ENCODE measurements around the gene PARP14. TPM values are rescaled to one million over a fixed set of nuclear protein-coding genes. Genes with fewer than 3 reads are reported as not detected.
"Not testable (repeated sequence)": the region's sequence is repeated elsewhere in the genome, so short reads cannot be mapped to it uniquely, and the experiment has no call there.

The PARP14 gene
- total and polyA plus RNA-seq, 7 donors, result 2.2 to 10.0 (median 6.0) TPM

DNA sequence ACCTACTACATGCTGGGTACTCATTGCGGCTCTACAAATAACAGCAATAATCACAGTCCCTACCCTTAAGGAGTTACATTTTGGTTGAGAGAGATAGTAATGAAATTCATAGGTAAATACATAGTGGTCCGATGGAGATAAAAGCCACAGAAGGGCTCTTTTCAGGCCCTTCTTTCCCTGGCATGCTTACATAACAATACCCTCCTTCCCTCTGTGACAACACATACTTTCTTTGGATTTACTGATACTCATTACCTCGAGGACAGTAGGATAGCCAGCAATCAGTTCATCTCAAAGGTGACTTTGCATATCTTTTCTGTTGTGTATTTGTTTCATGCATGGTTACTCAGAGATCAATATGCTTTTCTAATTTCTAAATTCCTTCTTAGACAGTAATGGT lies 58.5 kb downstream of the PARP14 start:
- ATAC-seq, result no peak
- Histone ChIP-seq H3K4me1 (no peaks in the 10 kb centered on the region), H3K27me3 (ENCODE audit: insufficient read depth in 3 of 3, low read length in 2 of 3) (no peaks in the 10 kb centered on the region), H3K9me3 (no peaks in the 10 kb centered on the region), H3K4me3 (no peak overlapping the region), H3K36me3 (ENCODE audit: insufficient read depth in 1 of 2, low read depth in 1 of 2) (peaks cover 0 to 50% of the 10 kb centered on the region in 2 donors), H3K27ac (no peak overlapping the region)
- WGBS, 3 donors, result 77 to 83% (median 80%) methylated on average over 3 of the region's 3 CpGs
- DNase-seq, result no peak
- TF ChIP-seq, protein P1, sequence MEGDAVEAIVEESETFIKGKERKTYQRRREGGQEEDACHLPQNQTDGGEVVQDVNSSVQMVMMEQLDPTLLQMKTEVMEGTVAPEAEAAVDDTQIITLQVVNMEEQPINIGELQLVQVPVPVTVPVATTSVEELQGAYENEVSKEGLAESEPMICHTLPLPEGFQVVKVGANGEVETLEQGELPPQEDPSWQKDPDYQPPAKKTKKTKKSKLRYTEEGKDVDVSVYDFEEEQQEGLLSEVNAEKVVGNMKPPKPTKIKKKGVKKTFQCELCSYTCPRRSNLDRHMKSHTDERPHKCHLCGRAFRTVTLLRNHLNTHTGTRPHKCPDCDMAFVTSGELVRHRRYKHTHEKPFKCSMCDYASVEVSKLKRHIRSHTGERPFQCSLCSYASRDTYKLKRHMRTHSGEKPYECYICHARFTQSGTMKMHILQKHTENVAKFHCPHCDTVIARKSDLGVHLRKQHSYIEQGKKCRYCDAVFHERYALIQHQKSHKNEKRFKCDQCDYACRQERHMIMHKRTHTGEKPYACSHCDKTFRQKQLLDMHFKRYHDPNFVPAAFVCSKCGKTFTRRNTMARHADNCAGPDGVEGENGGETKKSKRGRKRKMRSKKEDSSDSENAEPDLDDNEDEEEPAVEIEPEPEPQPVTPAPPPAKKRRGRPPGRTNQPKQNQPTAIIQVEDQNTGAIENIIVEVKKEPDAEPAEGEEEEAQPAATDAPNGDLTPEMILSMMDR (IDR thresholded peaks at IDR 0.05), result no peak
- intact Hi-C loops (cut with DNase I), result no loop called here

- H3K4me3 ChIP-seq, result no peak overlapping the region
- peaks cover 0 to 54% of the 10 kb centered on the region in 2 donors for H3K36me3 ChIP-seq (ENCODE audit: insufficient read depth in 1 of 2, low read depth in 1 of 2)
- no peak overlapping the region for H3K27ac ChIP-seq
- H3K4me1 ChIP-seq, result no peaks in the 10 kb centered on the region
- H3K27me3 ChIP-seq (ENCODE audit: insufficient read depth in 3 of 3, low read length in 2 of 3), result no peaks in the 10 kb centered on the region
- TF ChIP-seq, protein P1 (IDR thresholded peaks at IDR 0.05), result no peak
- ATAC-seq, result no peak
- DNase-seq, result no peak
- intact Hi-C loops (cut with DNase I), result no loop called here
- no peaks in the 10 kb centered on the region for H3K9me3 ChIP-seq
Measured at GRCh38 chr3:122742234-122742633, 61.6 kb downstream of the PARP14 start.

- 96 to 98% (median 97%) methylated on average over 4 of the region's 4 CpGs for WGBS, 3 donors
- H3K27ac ChIP-seq, result no peak overlapping the region
- TF ChIP-seq, protein P1 (IDR thresholded peaks at IDR 0.05), result no peak
- no peaks in the 10 kb centered on the region for H3K27me3 ChIP-seq (ENCODE audit: insufficient read depth in 3 of 3, low read length in 2 of 3)
- ATAC-seq (no peak), DNase-seq (no peak)
- no peaks in the 10 kb centered on the region for H3K9me3 ChIP-seq
- no peak overlapping the region for H3K4me3 ChIP-seq
- H3K36me3 ChIP-seq (ENCODE audit: insufficient read depth in 1 of 2, low read depth in 1 of 2), result peaks cover 0 to 57% of the 10 kb centered on the region in 2 donors
- intact Hi-C loops (cut with DNase I), result no loop called here
- no peaks in the 10 kb centered on the region for H3K4me1 ChIP-seq
Measured at GRCh38 chr3:122743581-122744120, 63.0 kb downstream of the PARP14 start.

DNA sequence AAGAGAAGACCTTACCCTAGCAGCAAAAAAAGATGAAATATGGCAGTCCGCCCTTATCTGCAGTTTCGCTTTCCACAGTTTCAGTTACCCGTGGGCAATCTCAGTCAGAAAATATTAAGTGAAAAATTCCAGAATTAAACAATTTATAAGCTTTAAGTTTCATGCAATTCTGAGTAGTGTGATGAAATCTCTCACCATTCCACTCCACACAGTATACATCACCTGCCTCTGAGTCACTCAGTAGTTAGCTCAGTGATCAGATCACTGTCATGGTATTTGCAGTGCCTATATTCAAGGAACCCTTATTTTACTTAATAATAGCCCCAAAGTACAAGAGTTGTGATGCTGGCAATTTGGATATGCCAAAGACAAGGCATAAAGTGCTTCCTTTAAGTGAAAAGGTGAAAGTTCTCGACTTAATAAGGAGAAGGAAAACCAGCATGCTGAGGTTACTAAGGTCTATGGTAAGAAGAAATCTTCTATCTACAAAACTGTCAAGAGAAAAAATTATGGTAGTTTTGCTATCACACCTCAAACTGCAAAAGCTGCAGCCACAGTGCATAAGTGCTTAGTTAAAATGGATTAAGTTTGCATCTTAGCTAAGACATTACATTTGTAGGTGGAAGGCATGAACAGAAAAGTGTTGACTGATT lies 64.9 kb downstream of the PARP14 start:
- no peak overlapping the region for H3K4me3 ChIP-seq
- peaks cover 0 to 50% of the 10 kb centered on the region in 2 donors for H3K36me3 ChIP-seq (ENCODE audit: insufficient read depth in 1 of 2, low read depth in 1 of 2)
- TF ChIP-seq, protein P1 (IDR thresholded peaks at IDR 0.05), result no peak
- H3K9me3 ChIP-seq, result no peaks in the 10 kb centered on the region
- 95 to 96% (median 96%) methylated on average over 4 of the region's 4 CpGs for WGBS, 3 donors
- intact Hi-C loops (cut with DNase I), result no loop called here
- H3K27ac ChIP-seq, result peak overlapping the region; percentile 1
- ATAC-seq (peak in 3 of 4 donors; percentile 42 to 66 (median 55)), DNase-seq (no peak)
- no peaks in the 10 kb centered on the region for H3K4me1 ChIP-seq
- no peaks in the 10 kb centered on the region for H3K27me3 ChIP-seq (ENCODE audit: insufficient read depth in 3 of 3, low read length in 2 of 3)

GRCh38 chr3:122747295-122747694 lies 66.7 kb downstream of the PARP14 start:
- ATAC-seq; H3K27ac ChIP-seq; intact Hi-C loops (cut with DNase I); H3K27me3 ChIP-seq (ENCODE audit: insufficient read depth in 3 of 3, low read length in 2 of 3); H3K9me3 ChIP-seq; H3K4me1 ChIP-seq; H3K4me3 ChIP-seq: not testable (repeated sequence)
- DNase-seq, result peak in 1 of 2 donors; percentile 34
- H3K36me3 ChIP-seq (ENCODE audit: insufficient read depth in 1 of 2, low read depth in 1 of 2), result peaks cover 5 to 54% of the 10 kb centered on the region in 2 donors
- 93 to 98% (median 94%) methylated on average over 9 to 23 of the region's 35 CpGs for WGBS, 3 donors
